K562 (cell line): Measurements from ENCODE around the gene MYL4. TPM values are rescaled to one million over a fixed set of nuclear protein-coding genes. Genes with fewer than 3 reads are reported as not detected.
A peak's percentile ranks its signal among the peaks of the same experiment; 100 is the strongest.

Source experiments
- ATAC-seq: fragments of 200-7000 bp; cut with Tn5 transposase; 3 replicates; pipeline ENCODE4 v1.9.1; 2020; ENCODE audit warnings: moderate library complexity
- BruUV-seq: library from RNA; stranded (reverse); fragments of 400-500 nt; replicated peaks from 2 replicates; lab custom pipeline; 2021; lab: Mats Ljungman, UMichigan
- CTCF ChIA-PET: fragments of 300-600 bp; formaldehyde crosslinking; extraction: SDS; loops from one replicate; lab custom pipeline; 2021; ENCODE audit warnings: low intra/inter-chr PET ratio; lab: Yijun Ruan, JAX
- POLR2A ChIA-PET: fragments of 300-600, 350-650 bp; sonication (Branson Sonifier 250); formaldehyde crosslinking; extraction: SDS; loops from one replicate; lab custom pipeline; 2021; ENCODE audit warnings: antibody characterized with exemption, inconsistent platforms; lab: Yijun Ruan, JAX
- DNase-seq, 4 experiments: peaks; one replicate each; pipeline versions ENCODE4 v3.0.0 to v3.0.0-alpha.2; 2011 to 2018; ENCODE audit warnings: low spot score in 3 of 4, mixed read lengths in 3 of 4; ENCODE audit errors: extremely low read depth in 1 of 4
- FAIRE-seq: peaks from 2 replicates; lab custom pipeline; 2011; peaks lifted over from hg19 to GRCh38; lab: Jason Lieb, UNC
- H2AFZ ChIP-seq: 2 replicates; pipeline ENCODE4 v1.6.0; 2011; ENCODE audit warnings: low read depth, low read length, control low read depth, inconsistent platforms
- H3K27ac ChIP-seq: fragments of 200-600 bp; 3 replicates; pipeline ENCODE4 v1.8.0; 2011; ENCODE audit warnings: low read depth, mild to moderate bottlenecking, control low read depth, inconsistent platforms, low read length, moderate library complexity, mixed read lengths; ENCODE audit errors: extremely low read depth
- H3K27me3 ChIP-seq, 2 experiments: fragments of 300-600 bp in 1 of 2; 2 replicates in 1 of 2; 3 replicates in 1 of 2; pipeline versions ENCODE4 v1.6.0 to v1.8.0; 2011; ENCODE audit warnings: inconsistent platforms in 2 of 2, low read length in 2 of 2, mild to moderate bottlenecking in 1 of 2, mixed read lengths in 1 of 2, moderate library complexity in 1 of 2; ENCODE audit not compliant: control insufficient read depth in 2 of 2, insufficient read depth in 2 of 2
- H3K36me3 ChIP-seq: fragments of 300-600 bp; 3 replicates; pipeline ENCODE4 v1.8.0; 2011; ENCODE audit warnings: mild to moderate bottlenecking, low read length, inconsistent platforms; ENCODE audit not compliant: control insufficient read depth, insufficient read depth
- H3K4me1 ChIP-seq, 2 experiments: fragments of 200-600 bp in 1 of 2; replicated peaks in 1 of 2; 2 replicates in 1 of 2; 3 replicates in 1 of 2; pipeline versions ENCODE4 v1.5.1 to v1.8.0; 2011; ENCODE audit warnings: inconsistent platforms in 2 of 2, low read length in 2 of 2, mild to moderate bottlenecking in 1 of 2, mixed read lengths in 1 of 2, moderate library complexity in 1 of 2; ENCODE audit not compliant: control insufficient read depth in 2 of 2, insufficient read depth in 2 of 2
- H3K4me2 ChIP-seq: 2 replicates; pipeline ENCODE4 v1.6.1; 2011; ENCODE audit warnings: low read length, control low read depth, inconsistent platforms, mixed read lengths; ENCODE audit not compliant: insufficient read depth
- H3K4me3 ChIP-seq: fragments of 200-600 bp; sonication (generic), shearing (Covaris generic); 2 replicates; pipeline ENCODE4 v1.5.1; 2016; ENCODE audit warnings: control low read depth, inconsistent platforms
- H3K79me2 ChIP-seq: fragments of 200-600 bp; 3 replicates; pipeline ENCODE4 v1.8.0; 2011; ENCODE audit warnings: low read length, inconsistent platforms; ENCODE audit not compliant: control insufficient read depth, insufficient read depth
- H3K9ac ChIP-seq, 2 experiments: 2 replicates each; pipeline versions ENCODE4 v1.6.0 to v1.6.1; 2011; ENCODE audit warnings: low read depth in 2 of 2, low read length in 2 of 2, control low read depth in 1 of 2, inconsistent platforms in 1 of 2, mild to moderate bottlenecking in 1 of 2, mixed read lengths in 1 of 2; ENCODE audit not compliant: insufficient read depth in 1 of 2
- H3K9me1 ChIP-seq: one replicate; pipeline ENCODE4 v1.6.0; 2011; ENCODE audit warnings: inconsistent platforms, mild to moderate bottlenecking, low read length, moderate library complexity; ENCODE audit not compliant: control insufficient read depth, insufficient read depth
- H3K9me3 ChIP-seq: replicated peaks from 2 replicates; pipeline ENCODE4 v1.5.1; 2011; ENCODE audit warnings: low read depth, low read length, inconsistent platforms; ENCODE audit not compliant: control insufficient read depth, insufficient read depth
- H4K20me1 ChIP-seq: replicated peaks from 2 replicates; pipeline ENCODE4 v1.6.1; 2011; ENCODE audit warnings: low read length, inconsistent platforms, mixed read lengths; ENCODE audit not compliant: control insufficient read depth, insufficient read depth
- BRD9 ChIP-seq: fragments of 450-650 bp; IDR thresholded peaks from 2 replicates; pipeline ENCODE4 v1.6.1; 2018; ENCODE audit warnings: low read depth; ENCODE audit not compliant: partially characterized antibody
- C11orf30 ChIP-seq: fragments of 450-650 bp; IDR thresholded peaks from 2 replicates; pipeline ENCODE4 v1.6.1; 2016; ENCODE audit warnings: low read depth, mild to moderate bottlenecking
- EHMT2 ChIP-seq: fragments of 450-650 bp; IDR thresholded peaks from 2 replicates; pipeline ENCODE4 v1.6.1; 2018; ENCODE audit warnings: antibody characterized with exemption
- GTF2F1 ChIP-seq: IDR thresholded peaks from 2 replicates; pipeline ENCODE4 v1.6.1; 2011; ENCODE audit warnings: low read depth, low read length, improper control_type of control experiment
- KDM5B ChIP-seq: fragments of 200-600 bp; sonication (generic); IDR thresholded peaks from 2 replicates; pipeline ENCODE4 v1.6.1; 2012; ENCODE audit warnings: low read depth, mild to moderate bottlenecking, moderate library complexity, low read length, control low read depth, inconsistent platforms; ENCODE audit not compliant: insufficient replicate concordance
- MAFG ChIP-seq: fragments of 450-650 bp; conservative IDR thresholded peaks from 2 replicates; pipeline ENCODE4 v1.6.1; 2016; ENCODE audit warnings: missing genetic modification characterization, missing compliant biosample characterization
- MAFK ChIP-seq: IDR thresholded peaks from 2 replicates; pipeline ENCODE4 v1.6.1; 2011; ENCODE audit warnings: low read length, improper control_type of control experiment
- NCOA1 ChIP-seq: fragments of 450-650 bp; IDR thresholded peaks from 2 replicates; pipeline ENCODE4 v1.6.1; 2016; ENCODE audit warnings: low read depth
- POLR3G ChIP-seq: IDR thresholded peaks from 2 replicates; pipeline ENCODE4 v1.6.1; 2011; ENCODE audit not compliant: insufficient read length, insufficient replicate concordance; ENCODE audit errors: extremely low read depth
- SNIP1 ChIP-seq: fragments of 450-650 bp; IDR thresholded peaks from 2 replicates; pipeline ENCODE4 v1.7.1; 2017; ENCODE audit warnings: low read depth, mild to moderate bottlenecking
- SRF ChIP-seq, 2 experiments: fragments of 250-450, 450-650 bp in 1 of 2; sonication (Bioruptor Pico) in 1 of 2; sonication (generic) in 1 of 2; formaldehyde crosslinking; IDR thresholded peaks; 2 replicates each; pipeline versions ENCODE4 v1.5.0 to v1.5.1; 2020 to 2022; ENCODE audit warnings: mild to moderate bottlenecking in 1 of 2, missing genetic modification reagents in 1 of 2
- STAG1 ChIP-seq: sonication (generic); formaldehyde crosslinking; IDR thresholded peaks from 2 replicates; pipeline ENCODE4 v1.5.0; 2020; ENCODE audit warnings: missing genetic modification reagents, borderline replicate concordance
- ZNF316 ChIP-seq: fragments of 450-650 bp; IDR thresholded peaks from 2 replicates; pipeline ENCODE4 v1.6.1; 2016
- ZNF512 ChIP-seq: IDR thresholded peaks from 2 replicates; pipeline ENCODE4 v1.6.1; 2016; ENCODE audit warnings: missing genetic modification characterization, missing compliant biosample characterization
- WGBS: fragments of 100-300 bp; shearing (Covaris generic); methylation state at CpG from one replicate; pipeline ENCODE4 v1.1.6; 2016; ENCODE audit warnings: low coverage, mixed read lengths; ENCODE audit not compliant: insufficient coverage; ENCODE audit errors: missing lambda C conversion rate; 5-methylcytosine and 5-hydroxymethylcytosine counted together
- in situ Hi-C: fragments of 300-500 bp; cut with MboI; formaldehyde crosslinking; loops from 4 replicates; pipeline ENCODE4 v1.15.0; 2018; ENCODE audit warnings: inconsistent platforms, mixed read lengths
- intact Hi-C: fragments of 100-400 bp; cut with micrococcal nuclease; formaldehyde crosslinking; loops from 2 replicates; pipeline ENCODE4 v1.14.2; 2022
- polyA plus RNA-seq, 8 experiments: library from polyadenylated mRNA; depleted of rRNA in 4 of 8; stranded (reverse) in 5 of 8; unstranded in 3 of 8; fragments of >200 nt; fragmentation: Nextera tagmentation in 2 of 8; fragmentation: Illumina TruSeq in 1 of 8; extraction: Ambion mirVana in 2 of 8; extraction: Trizol in 1 of 8; gene quantifications; 2 replicates each; pipeline versions ENCODE4 v1.2.1 to v1.2.3, GENCODE V29; 2011 to 2014; ENCODE audit warnings: inconsistent platforms in 1 of 8, missing spikeins in 1 of 8
- total RNA-seq, 7 experiments: library from RNA; depleted of rRNA in 6 of 7; stranded (reverse); fragments of >200 nt in 6 of 7; fragmentation: Illumina TruSeq in 2 of 7; extraction: Trizol in 2 of 7; gene quantifications; 2 replicates each; pipeline versions ENCODE4 v1.2.1 to v1.2.3, GENCODE V29; 2011 to 2021; ENCODE audit warnings: low replicate concordance in 1 of 7
- TF ChIP-seq, protein P1 (sequence below): fragments of 250-450 bp; sonication (Bioruptor Pico); IDR thresholded peaks from 2 replicates; pipeline ENCODE4 v1.8.0; 2022; ENCODE audit warnings: moderate library complexity, mild to moderate bottlenecking, inconsistent platforms

Gene MYL4
- total and polyA plus RNA-seq, 9 of the 15 experiments (the other 6 are each of a cell fraction or from before 2014, with no cell fraction given), result 117 to 423 (median 221) TPM

DNA sequence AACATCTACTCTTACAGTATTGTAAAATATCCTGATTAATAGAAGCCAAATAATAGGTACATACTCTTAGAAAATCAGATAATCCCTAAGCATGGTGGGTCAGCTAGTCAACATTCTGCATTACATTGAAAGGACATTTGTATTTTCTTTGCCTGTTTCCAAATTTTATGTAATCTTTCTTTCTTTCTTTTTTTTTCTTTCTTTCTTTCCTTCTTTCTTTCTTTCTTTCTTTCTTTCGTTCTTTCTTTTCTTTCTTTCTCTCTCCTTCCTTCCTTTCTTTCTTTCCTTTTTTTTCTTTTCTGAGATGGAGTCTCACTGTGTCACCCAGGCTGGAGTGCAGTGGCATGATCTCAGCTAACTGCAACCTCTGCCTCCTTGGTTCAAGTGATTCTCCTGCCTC, 63.3 kb downstream of the MYL4 start:
- no CpG with 5 or more reads among the region's 1 CpG for WGBS
- no peak for DNase-seq
- Histone ChIP-seq H3K9me3 (no peaks in the 10 kb centered on the region), H3K36me3 (no peaks in the 10 kb centered on the region), H4K20me1 (no peaks in the 10 kb centered on the region), H3K4me2 (no peak overlapping the region), H3K27ac (no peak overlapping the region), H3K4me3 (no peak overlapping the region), H3K79me2 (no peaks in the 10 kb centered on the region), H2AFZ (no peak overlapping the region), H3K4me1 (peaks cover 23 to 27% of the 10 kb centered on the region in 2 experiments), H3K27me3 (no peaks in the 10 kb centered on the region), H3K9me1 (peaks cover 2% of the 10 kb centered on the region), H3K9ac (no peak overlapping the region)
- CTCF ChIA-PET, result no interaction called here
- peak; percentile 66 for TF ChIP-seq ZNF512
- TF ChIP-seq BRD9, result no peak
- intact Hi-C loops (no loop called here), in situ Hi-C loops (no loop called here)
- POLR2A ChIA-PET, result no interaction called here
- BruUV-seq, result no TSS peak
- no peak for ATAC-seq
- no peak for FAIRE-seq

DNA sequence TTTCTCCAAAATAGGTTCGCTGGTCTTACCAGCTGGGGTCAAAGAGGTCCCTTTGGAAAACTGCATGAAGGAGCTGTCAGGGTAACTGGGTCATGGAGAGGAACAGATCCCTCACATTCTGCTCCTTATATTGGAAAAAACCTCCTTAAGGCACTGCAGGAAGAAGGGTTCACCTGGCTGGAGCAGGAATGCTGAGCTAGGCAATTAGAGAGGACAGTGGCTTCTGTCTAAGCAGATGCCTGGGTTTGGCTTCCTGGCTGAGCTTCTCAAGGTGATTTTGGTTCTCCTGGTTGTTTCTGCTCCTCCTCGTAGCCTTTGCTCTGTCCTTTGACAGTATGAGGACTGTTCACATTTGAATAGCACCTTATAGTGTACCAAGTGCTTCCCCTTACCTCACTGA, 64.1 kb downstream of the MYL4 start:
- Histone ChIP-seq H3K9me3 (no peaks in the 10 kb centered on the region), H3K27me3 (no peaks in the 10 kb centered on the region), H3K9ac (no peak overlapping the region), H3K4me1 (peaks cover 24 to 27% of the 10 kb centered on the region in 2 experiments), H3K4me3 (no peak overlapping the region), H3K36me3 (no peaks in the 10 kb centered on the region), H3K4me2 (no peak overlapping the region), H3K79me2 (no peaks in the 10 kb centered on the region), H2AFZ (peak overlapping the region; percentile 7; the same call in 1 of the 2 replicates), H4K20me1 (no peaks in the 10 kb centered on the region), H3K27ac (no peak overlapping the region), H3K9me1 (peaks cover 2% of the 10 kb centered on the region)
- in situ Hi-C loops (no loop called here), intact Hi-C loops (no loop called here)
- WGBS, result 67% methylated on average over 2 of the region's 2 CpGs
- ChIA-PET CTCF (no interaction called here), POLR2A (interaction anchor here (1.1 to 4.9 kb wide), 3 partner anchors 11 to 19 kb away, joined by 4 to 34 read pairs (median 4); no protein-coding TSS in a partner anchor)
- FAIRE-seq, result no peak
- no peak for ATAC-seq
- no TSS peak for BruUV-seq
- DNase-seq, result no peak
- TF ChIP-seq GTF2F1, result no peak
- TF ChIP-seq NCOA1, result no peak
- peak; percentile 71 for TF ChIP-seq ZNF316
- peak; percentile 69 for TF ChIP-seq C11orf30
- no peak for TF ChIP-seq SNIP1
- no peak for TF ChIP-seq STAG1 (CRISPR knock-in tag)
- TF ChIP-seq KDM5B, result no peak
- no peak for TF ChIP-seq SRF (CRISPR knock-in tag; IDR thresholded peaks at IDR 0.05)
- TF ChIP-seq EHMT2, result no peak
- peak; percentile 55 for TF ChIP-seq MAFK
- TF ChIP-seq POLR3G, result no peak
- 0 out of 2 replicates have a peak, but pooled peaks have one; percentile 45 for TF ChIP-seq MAFG
- TF ChIP-seq, protein P1, sequence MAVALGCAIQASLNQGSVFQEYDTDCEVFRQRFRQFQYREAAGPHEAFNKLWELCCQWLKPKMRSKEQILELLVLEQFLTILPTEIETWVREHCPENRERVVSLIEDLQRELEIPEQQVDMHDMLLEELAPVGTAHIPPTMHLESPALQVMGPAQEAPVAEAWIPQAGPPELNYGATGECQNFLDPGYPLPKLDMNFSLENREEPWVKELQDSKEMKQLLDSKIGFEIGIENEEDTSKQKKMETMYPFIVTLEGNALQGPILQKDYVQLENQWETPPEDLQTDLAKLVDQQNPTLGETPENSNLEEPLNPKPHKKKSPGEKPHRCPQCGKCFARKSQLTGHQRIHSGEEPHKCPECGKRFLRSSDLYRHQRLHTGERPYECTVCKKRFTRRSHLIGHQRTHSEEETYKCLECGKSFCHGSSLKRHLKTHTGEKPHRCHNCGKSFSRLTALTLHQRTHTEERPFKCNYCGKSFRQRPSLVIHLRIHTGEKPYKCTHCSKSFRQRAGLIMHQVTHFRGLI (CRISPR knock-in tag), result no peak
